Measurements from ENCODE around the gene PDE4B.
A peak's percentile ranks its signal among the peaks of the same experiment; 100 is the strongest.

The PDE4B gene

GRCh38 chr1:66393586-66394287 is 601.0 kb downstream of the PDE4B start:
- H3K27me3 ChIP-seq (ENCODE audit: insufficient read depth, low read length): no peaks in the 10 kb centered on the region
- H3K4me3 ChIP-seq (ENCODE audit: low read depth, low read length, poor library complexity, severe bottlenecking): no peak overlapping the region
- no peak overlapping the region for H2AFZ ChIP-seq (ENCODE audit: low read length)
- H3K4me1 ChIP-seq (ENCODE audit: insufficient read depth, low read length, severe bottlenecking): peaks cover 51% of the 10 kb centered on the region
- H3K27ac ChIP-seq (ENCODE audit: low read depth, low read length, poor library complexity, severe bottlenecking): peak overlapping the region; percentile 96
- no peak overlapping the region for H3K9ac ChIP-seq (ENCODE audit: low read length)
- H3F3A ChIP-seq (ENCODE audit: insufficient read depth, low read length): no peaks in the 10 kb centered on the region
- H3K9me3 ChIP-seq (ENCODE audit: low read length): peaks cover 16% of the 10 kb centered on the region
- TF ChIP-seq CTCF (IDR thresholded peaks at IDR 0.05; ENCODE audit: low read length) (no peak), EZH2 (IDR thresholded peaks at IDR 0.05; ENCODE audit: borderline replicate concordance, low read length) (no peak)
- no peaks in the 10 kb centered on the region for H3K79me2 ChIP-seq (ENCODE audit: insufficient read depth, low read length)
- H3K9me2 ChIP-seq (ENCODE audit: low read depth, low read length): no peaks in the 10 kb centered on the region
- H4K20me1 ChIP-seq (ENCODE audit: insufficient read depth, low read length): no peaks in the 10 kb centered on the region
- H3K4me2 ChIP-seq (ENCODE audit: low read length): no peak overlapping the region
- H3K36me3 ChIP-seq (ENCODE audit: insufficient read depth, low read length): no peaks in the 10 kb centered on the region

GRCh38 chr1:66394603-66395002 is 601.9 kb downstream of the PDE4B start:
- Histone ChIP-seq H3K9me3 (ENCODE audit: low read length) (peaks cover 11% of the 10 kb centered on the region), H3K9me2 (ENCODE audit: low read depth, low read length) (no peaks in the 10 kb centered on the region), H3K79me2 (ENCODE audit: insufficient read depth, low read length) (no peaks in the 10 kb centered on the region), H3F3A (ENCODE audit: insufficient read depth, low read length) (no peaks in the 10 kb centered on the region), H3K36me3 (ENCODE audit: insufficient read depth, low read length) (no peaks in the 10 kb centered on the region), H2AFZ (ENCODE audit: low read length) (no peak overlapping the region), H3K4me3 (ENCODE audit: low read depth, low read length, poor library complexity, severe bottlenecking) (no peak overlapping the region), H3K9ac (ENCODE audit: low read length) (no peak overlapping the region), H3K4me2 (ENCODE audit: low read length) (no peak overlapping the region), H3K27me3 (ENCODE audit: insufficient read depth, low read length) (no peaks in the 10 kb centered on the region), H3K4me1 (ENCODE audit: insufficient read depth, low read length, severe bottlenecking) (peaks cover 60% of the 10 kb centered on the region), H4K20me1 (ENCODE audit: insufficient read depth, low read length) (no peaks in the 10 kb centered on the region), H3K27ac (ENCODE audit: low read depth, low read length, poor library complexity, severe bottlenecking) (peak overlapping the region; percentile 96)
- TF ChIP-seq CTCF (IDR thresholded peaks at IDR 0.05; ENCODE audit: low read length) (no peak), EZH2 (IDR thresholded peaks at IDR 0.05; ENCODE audit: borderline replicate concordance, low read length) (no peak)

GRCh38 chr1:66395202-66396061 is 602.7 kb downstream of the PDE4B start:
- peak overlapping the region; percentile 6; the same call in 1 of the 2 replicates for H3K4me2 ChIP-seq (ENCODE audit: low read length)

More at GRCh38 chr1:66395202-66396061, 602.7 kb downstream of the PDE4B start:
- Histone ChIP-seq H3K79me2 (ENCODE audit: insufficient read depth, low read length) (no peaks in the 10 kb centered on the region), H3F3A (ENCODE audit: insufficient read depth, low read length) (no peaks in the 10 kb centered on the region), H3K36me3 (ENCODE audit: insufficient read depth, low read length) (no peaks in the 10 kb centered on the region), H3K4me3 (ENCODE audit: low read depth, low read length, poor library complexity, severe bottlenecking) (no peak overlapping the region), H3K27me3 (ENCODE audit: insufficient read depth, low read length) (no peaks in the 10 kb centered on the region), H4K20me1 (ENCODE audit: insufficient read depth, low read length) (no peaks in the 10 kb centered on the region), H3K9me3 (ENCODE audit: low read length) (peaks cover 3% of the 10 kb centered on the region; the same call in 1 of the 2 replicates), H3K27ac (ENCODE audit: low read depth, low read length, poor library complexity, severe bottlenecking) (peak overlapping the region; percentile 96), H3K9ac (ENCODE audit: low read length) (no peak overlapping the region; the same call in 1 of the 2 replicates), H3K9me2 (ENCODE audit: low read depth, low read length) (no peaks in the 10 kb centered on the region), H3K4me1 (ENCODE audit: insufficient read depth, low read length, severe bottlenecking) (peaks cover 68% of the 10 kb centered on the region), H2AFZ (ENCODE audit: low read length) (no peak overlapping the region)
- TF ChIP-seq EZH2 (IDR thresholded peaks at IDR 0.05; ENCODE audit: borderline replicate concordance, low read length) (no peak), CTCF (IDR thresholded peaks at IDR 0.05; ENCODE audit: low read length) (no peak)
